Stimulated activated naive B cell treated with anti-CD40 and anti-IgM and Interleukin-4, amounts not matched to agents 10 μg/mL and 1 μg/mL and 100 μg/mL, for 72 hours (primary cell): Measurements from ENCODE around the gene LRRC4.
A peak's percentile ranks its signal among the peaks of the same experiment; 100 is the strongest.

ENCODE experiments used
- ATAC-seq, 2 donors: fragments of 150-1000 bp; cut with Tn5 transposase; replicated peaks; 2 replicates each; pipeline ENCODE4 v1.10.0; 2021; ENCODE audit warnings: moderate library complexity in 1 of 2
- DNase-seq: peaks from one replicate; pipeline ENCODE4 v3.0.0; 2021
- H3K27ac Mint-ChIP-seq: one replicate; pipeline ENCODE4 v1.8.0; 2022; ENCODE audit warnings: mild to moderate bottlenecking, mixed read lengths
- H3K27me3 Mint-ChIP-seq, 2 donors: one replicate each; pipeline ENCODE4 v1.8.0; 2022; ENCODE audit warnings: mixed read lengths in 2 of 2
- H3K36me3 Mint-ChIP-seq, 2 donors: one replicate each; pipeline ENCODE4 v1.8.0; 2022; ENCODE audit warnings: mixed read lengths in 2 of 2, mild to moderate bottlenecking in 1 of 2
- H3K4me1 Mint-ChIP-seq, 2 donors: one replicate each; pipeline ENCODE4 v1.8.0; 2022; ENCODE audit warnings: mixed read lengths in 2 of 2, mild to moderate bottlenecking in 1 of 2
- H3K4me3 Mint-ChIP-seq, 2 donors: one replicate each; pipeline ENCODE4 v1.8.0; 2022; ENCODE audit warnings: mild to moderate bottlenecking in 2 of 2, mixed read lengths in 2 of 2, moderate library complexity in 1 of 2
- H3K9me3 Mint-ChIP-seq, 2 donors: one replicate each; pipeline ENCODE4 v1.8.0; 2022; ENCODE audit warnings: mixed read lengths in 2 of 2, mild to moderate bottlenecking in 1 of 2

LRRC4 gene

DNA sequence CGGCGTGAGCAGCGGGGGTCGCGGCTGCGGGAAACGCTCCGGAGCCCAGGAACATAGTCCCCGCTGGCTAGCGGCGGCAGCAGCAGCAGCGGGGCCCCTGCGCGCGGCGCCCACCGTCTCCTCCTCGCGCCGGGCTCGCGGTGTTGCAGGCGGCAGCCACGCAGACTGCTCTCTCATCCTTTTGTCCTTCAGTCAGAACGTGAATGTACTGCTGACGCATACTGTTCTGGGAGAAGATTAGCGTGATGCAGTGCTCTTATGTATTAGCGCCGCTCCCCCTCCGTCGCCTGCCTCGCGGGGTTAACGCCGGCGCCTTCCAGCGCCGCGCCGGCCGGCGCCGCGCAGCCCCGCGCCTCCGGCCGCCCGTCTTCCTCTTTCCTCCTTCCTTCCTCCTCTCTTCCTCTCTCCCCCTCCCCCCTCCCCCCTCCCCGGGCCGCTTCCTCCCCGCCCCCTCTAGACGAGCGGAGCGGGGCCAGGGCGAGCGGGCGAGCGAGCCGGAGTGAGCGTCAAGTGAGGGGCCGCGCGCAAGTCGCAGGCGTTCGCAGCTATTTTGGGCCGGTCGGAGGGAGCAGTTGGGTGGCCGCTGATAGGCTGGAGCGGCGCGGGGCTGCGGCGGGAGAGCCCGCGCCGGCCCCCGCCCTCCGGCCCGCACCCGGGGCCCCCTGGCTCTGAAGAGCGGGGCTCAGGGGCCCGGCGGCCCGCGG is 816 bp upstream of the LRRC4 start:
- H3K27me3 Mint-ChIP-seq, result peaks cover 0 to 8% of the 10 kb centered on the region in 2 donors
- ATAC-seq, result peak; percentile 88 to 89

DNA sequence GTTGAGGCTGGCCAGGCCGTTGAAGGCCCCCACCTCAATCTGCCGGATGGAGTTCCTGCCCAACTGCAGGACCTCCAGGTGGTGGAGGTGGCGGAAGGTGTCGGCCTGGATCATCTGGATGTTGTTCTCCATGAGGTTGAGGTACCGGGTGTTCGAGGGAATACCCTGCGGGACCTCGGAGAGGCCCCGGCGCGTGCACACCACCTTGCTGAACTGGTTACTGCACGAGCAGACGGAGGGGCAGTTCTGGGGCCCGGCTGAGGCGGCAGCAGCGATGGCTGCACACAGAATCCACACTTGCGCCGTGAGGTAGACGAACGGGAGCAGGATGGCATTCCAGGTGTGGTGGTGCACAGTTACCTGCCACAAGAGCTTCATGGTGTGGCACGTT is 979 bp downstream of the LRRC4 start:
- H3K27ac Mint-ChIP-seq, result peak overlapping the region; percentile 42

More for the DNA sequence above, 816 bp upstream of the LRRC4 start:
- Mint-ChIP-seq H3K4me1 (peaks cover 19 to 51% of the 10 kb centered on the region in 2 donors), H3K4me3 (peak overlapping the region; percentile 87 to 90), H3K36me3 (peaks cover 39 to 41% of the 10 kb centered on the region in 2 donors), H3K9me3 (no peaks in the 10 kb centered on the region), H3K27ac (peak overlapping the region; percentile 89)
- peak; percentile 41 for DNase-seq

DNA sequence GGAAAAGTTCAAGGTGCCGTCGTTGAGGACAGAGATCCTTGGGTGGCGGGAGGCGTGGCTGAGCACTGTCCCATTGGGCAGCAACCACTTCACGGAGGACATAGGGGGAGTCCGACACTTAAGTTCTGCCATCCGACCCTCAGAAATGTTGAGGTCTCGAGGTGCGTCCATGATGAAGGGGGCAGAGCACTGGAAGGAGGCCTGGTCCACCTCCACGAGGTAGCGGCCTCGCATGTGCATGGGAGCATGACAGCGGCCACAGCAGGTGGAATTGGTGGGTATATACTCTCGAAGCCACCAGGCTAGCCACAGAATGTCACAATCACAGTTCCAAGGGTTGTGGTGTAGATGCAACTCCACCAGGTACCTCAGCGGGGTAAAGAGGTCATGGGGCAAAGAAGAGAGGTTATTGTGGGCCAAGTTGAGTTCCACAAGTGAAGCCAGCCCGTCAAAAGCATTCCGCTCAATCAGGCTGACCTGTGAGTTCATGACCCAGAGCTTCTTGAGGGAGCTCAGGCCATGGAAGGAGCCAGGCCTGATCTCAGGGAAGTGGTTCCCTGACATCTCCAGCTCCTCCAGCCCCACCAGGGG is 1.7 kb downstream of the LRRC4 start:
- DNase-seq (no peak), ATAC-seq (no peak)
- H3K27me3 Mint-ChIP-seq, result peaks cover 0 to 8% of the 10 kb centered on the region in 2 donors
- H3K36me3 Mint-ChIP-seq, result peaks cover 40 to 54% of the 10 kb centered on the region in 2 donors
- H3K9me3 Mint-ChIP-seq, result no peaks in the 10 kb centered on the region
- H3K4me1 Mint-ChIP-seq, result peaks cover 16 to 50% of the 10 kb centered on the region in 2 donors
- H3K27ac Mint-ChIP-seq, result no peak overlapping the region
- peak overlapping the region in 1 of 2 donors; percentile 71 for H3K4me3 Mint-ChIP-seq

More for the DNA sequence above, 979 bp downstream of the LRRC4 start:
- ATAC-seq (no peak), DNase-seq (no peak)
- Mint-ChIP-seq H3K36me3 (peaks cover 40 to 53% of the 10 kb centered on the region in 2 donors), H3K4me3 (peak overlapping the region; percentile 60 to 71), H3K4me1 (peaks cover 17 to 50% of the 10 kb centered on the region in 2 donors), H3K27me3 (peaks cover 0 to 8% of the 10 kb centered on the region in 2 donors), H3K9me3 (no peaks in the 10 kb centered on the region)

DNA sequence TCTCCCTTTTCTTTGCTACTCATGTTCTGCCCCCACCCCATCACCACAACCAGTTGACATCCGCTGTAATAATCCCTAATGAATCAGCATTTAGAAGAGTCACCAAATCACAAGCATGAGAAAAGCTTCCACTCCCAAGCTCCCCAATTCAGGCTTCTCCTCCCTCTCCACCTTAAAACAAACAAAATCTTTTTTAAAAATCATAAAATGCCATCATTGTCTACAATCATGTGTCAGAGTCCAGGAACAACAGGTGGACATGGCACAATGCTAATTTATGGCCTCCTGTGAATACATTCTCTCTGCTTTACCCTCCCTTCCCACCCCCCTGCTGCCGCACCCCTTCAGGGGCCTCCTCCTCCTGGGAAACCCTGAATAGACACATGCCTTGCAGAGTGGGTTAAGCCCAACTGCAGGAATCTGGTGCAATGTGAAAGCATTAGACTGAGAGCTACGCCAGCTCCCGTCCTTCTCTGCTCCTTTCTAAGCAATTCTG is 3.7 kb downstream of the LRRC4 start:
- Mint-ChIP-seq H3K36me3 (peaks cover 36 to 58% of the 10 kb centered on the region in 2 donors), H3K27ac (no peak overlapping the region), H3K27me3 (peaks cover 0 to 8% of the 10 kb centered on the region in 2 donors), H3K4me3 (no peak overlapping the region), H3K9me3 (no peaks in the 10 kb centered on the region), H3K4me1 (peaks cover 14 to 41% of the 10 kb centered on the region in 2 donors)
- ATAC-seq (no peak), DNase-seq (no peak)

DNA sequence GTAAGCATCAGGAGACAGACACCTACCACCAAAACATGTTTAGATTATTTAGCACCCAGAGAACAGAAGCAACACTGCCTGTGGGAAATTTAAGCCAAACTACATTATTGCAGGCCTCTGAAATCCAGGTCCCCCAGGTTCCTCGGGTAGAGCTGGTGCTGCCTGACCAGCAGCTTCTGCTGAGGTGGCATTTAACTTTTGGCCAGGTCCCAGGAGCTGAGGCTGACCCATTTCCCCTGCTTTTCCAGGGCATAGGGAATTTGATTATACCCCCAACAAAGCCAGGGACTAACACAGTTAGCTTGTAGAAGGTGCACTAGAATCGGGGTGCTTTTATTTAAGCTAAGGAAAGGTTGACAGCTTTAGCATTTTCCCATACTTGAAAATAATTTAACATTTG is 4.7 kb downstream of the LRRC4 start:
- ATAC-seq (no peak), DNase-seq (no peak)
- Mint-ChIP-seq H3K27me3 (peaks cover 0 to 8% of the 10 kb centered on the region in 2 donors), H3K4me1 (peaks cover 12 to 36% of the 10 kb centered on the region in 2 donors), H3K9me3 (no peaks in the 10 kb centered on the region), H3K36me3 (peaks cover 40 to 60% of the 10 kb centered on the region in 2 donors), H3K4me3 (no peak overlapping the region), H3K27ac (no peak overlapping the region)

DNA sequence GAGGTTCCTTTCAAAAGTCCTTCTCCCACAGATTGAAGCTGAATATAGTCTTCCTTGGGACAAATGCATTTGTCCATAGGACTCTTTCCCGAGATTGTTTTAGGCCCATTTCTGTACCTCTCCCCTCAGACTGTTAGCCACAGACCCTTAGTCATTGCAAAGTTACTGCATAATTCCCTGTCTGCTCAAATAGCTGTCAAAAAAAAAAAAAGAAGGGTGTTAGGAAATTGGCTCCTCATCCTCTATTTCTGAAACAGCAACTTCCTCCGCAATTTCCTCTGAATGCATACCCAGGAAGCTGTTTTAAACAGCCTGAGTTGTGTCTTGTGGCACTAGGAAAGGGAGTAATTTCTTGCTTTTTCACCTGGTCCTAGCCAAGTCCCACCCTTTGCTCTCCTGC is 5.4 kb downstream of the LRRC4 start:
- ATAC-seq, result no peak
- Mint-ChIP-seq H3K4me1 (peaks cover 14 to 41% of the 10 kb centered on the region in 2 donors), H3K27me3 (peaks cover 0 to 8% of the 10 kb centered on the region in 2 donors), H3K4me3 (no peak overlapping the region), H3K36me3 (peaks cover 47 to 67% of the 10 kb centered on the region in 2 donors), H3K27ac (no peak overlapping the region), H3K9me3 (no peaks in the 10 kb centered on the region)
- no peak for DNase-seq

DNA sequence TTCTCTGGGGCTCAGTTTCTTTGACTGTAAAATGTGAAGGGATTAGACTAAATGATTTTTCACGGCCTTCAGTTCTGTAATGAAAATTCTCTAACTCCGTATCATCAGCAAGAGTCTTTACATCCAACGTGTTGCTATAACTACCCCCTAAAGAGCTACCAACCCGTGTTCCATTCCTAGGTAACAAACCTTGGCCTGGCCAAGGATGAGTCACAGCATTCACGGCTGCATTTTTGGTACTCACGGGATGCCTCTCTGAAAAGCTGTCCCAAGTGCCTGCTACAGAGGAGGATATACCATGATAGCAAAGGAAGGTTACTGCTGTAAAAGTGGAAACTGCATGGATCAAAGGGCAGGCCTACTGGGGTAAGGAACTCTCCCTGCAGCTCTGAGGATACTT is 5.9 kb downstream of the LRRC4 start:
- H3K27ac Mint-ChIP-seq, result no peak overlapping the region
- no peak overlapping the region for H3K4me3 Mint-ChIP-seq
- H3K9me3 Mint-ChIP-seq, result no peaks in the 10 kb centered on the region
- DNase-seq (no peak), ATAC-seq (no peak)
- H3K4me1 Mint-ChIP-seq, result peaks cover 14 to 38% of the 10 kb centered on the region in 2 donors
- peaks cover 0 to 8% of the 10 kb centered on the region in 2 donors for H3K27me3 Mint-ChIP-seq
- peaks cover 50 to 72% of the 10 kb centered on the region in 2 donors for H3K36me3 Mint-ChIP-seq

DNA sequence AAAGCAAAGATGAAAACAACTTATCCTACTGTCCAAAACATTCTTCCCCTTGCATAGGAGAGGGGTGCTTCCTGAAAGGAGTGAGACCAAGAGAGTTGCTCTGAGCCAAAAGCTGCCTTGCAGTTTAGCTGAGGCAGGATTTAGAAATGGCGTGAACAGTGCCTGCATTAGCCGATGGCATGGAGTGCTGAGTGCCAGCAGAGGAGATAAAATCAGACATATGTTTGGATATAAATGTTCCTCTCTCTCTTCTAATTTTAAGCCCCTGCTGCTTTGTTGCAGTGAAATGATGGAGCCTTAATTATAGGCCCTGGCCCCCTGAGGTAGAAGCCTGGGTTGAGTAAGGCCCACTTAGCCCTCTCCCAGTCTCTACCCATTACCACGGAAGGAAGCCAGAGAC is 7.1 kb downstream of the LRRC4 start:
- H3K9me3 Mint-ChIP-seq, result no peaks in the 10 kb centered on the region
- peaks cover 51 to 72% of the 10 kb centered on the region in 2 donors for H3K36me3 Mint-ChIP-seq
- no peak overlapping the region for H3K27ac Mint-ChIP-seq
- no peak overlapping the region for H3K4me3 Mint-ChIP-seq
- H3K4me1 Mint-ChIP-seq, result peaks cover 9 to 26% of the 10 kb centered on the region in 2 donors
- peaks cover 0 to 3% of the 10 kb centered on the region in 2 donors for H3K27me3 Mint-ChIP-seq
- no peak for DNase-seq
- ATAC-seq, result no peak

DNA sequence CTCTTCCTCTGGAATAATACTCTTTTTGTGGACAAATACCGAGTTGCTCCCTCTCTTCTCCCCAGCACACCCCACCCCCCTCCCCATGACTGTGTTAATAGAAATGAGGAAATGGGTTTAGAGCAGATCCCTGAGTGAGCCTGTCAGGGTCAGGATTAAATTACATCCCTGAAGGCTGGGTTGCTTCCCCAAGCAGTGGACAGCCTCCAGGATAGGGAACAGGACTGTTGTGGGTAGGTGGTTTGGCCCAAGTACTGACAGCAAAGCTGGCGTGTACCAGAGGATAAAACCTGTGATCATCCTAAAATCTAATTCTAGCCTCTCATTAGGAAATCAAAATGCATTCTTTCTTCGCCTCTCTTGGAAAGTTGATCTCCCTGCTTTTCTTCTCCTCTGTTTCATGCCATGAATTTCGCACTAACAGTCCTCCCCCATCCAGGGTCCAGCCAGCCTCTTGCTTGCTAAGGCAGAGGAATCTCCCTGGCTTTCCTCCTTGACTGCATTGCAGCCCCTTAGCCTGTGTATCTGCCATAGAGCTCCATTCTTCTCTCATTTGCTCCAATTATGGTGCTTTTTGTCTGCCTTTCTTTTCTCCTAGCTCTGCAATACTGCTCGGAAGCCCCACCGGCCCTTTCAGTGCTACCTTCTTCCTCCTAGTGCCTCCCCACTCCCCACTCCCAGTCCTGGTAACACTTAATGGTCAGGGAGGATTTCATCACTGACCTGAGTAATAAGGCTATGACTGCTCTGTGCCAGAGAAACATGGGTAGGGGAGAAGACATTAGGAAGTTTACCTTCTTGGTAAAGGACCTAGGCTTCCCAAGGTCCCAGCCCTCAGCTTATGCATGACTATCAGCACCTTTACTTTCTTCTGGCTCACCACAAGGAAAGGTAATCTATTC is 8.4 kb downstream of the LRRC4 start:
- peaks cover 7 to 19% of the 10 kb centered on the region in 2 donors for H3K4me1 Mint-ChIP-seq
- H3K4me3 Mint-ChIP-seq, result no peak overlapping the region
- no peak overlapping the region for H3K27ac Mint-ChIP-seq
- peaks cover 48 to 74% of the 10 kb centered on the region in 2 donors for H3K36me3 Mint-ChIP-seq
- ATAC-seq (no peak), DNase-seq (no peak)
- H3K9me3 Mint-ChIP-seq, result no peaks in the 10 kb centered on the region
- H3K27me3 Mint-ChIP-seq, result no peaks in the 10 kb centered on the region

DNA sequence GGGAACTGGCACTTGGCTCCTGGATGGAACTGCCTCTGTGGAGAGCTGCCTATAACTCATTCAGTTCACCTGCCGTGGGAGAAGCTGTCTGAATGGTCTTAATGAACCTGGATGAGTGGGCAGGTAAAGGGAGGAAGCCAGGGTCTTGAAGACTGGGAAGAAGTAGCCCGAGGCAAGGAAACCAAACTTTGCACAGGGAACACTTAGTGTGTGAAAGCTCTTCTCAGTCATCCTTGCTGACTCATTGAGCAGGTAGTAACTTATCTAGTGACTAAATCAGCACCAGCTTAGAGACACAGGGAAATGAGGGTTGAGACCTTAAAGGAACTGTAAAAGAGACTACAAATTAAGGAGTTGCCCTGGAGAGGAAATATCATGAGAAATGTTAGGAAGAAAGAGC is 9.9 kb downstream of the LRRC4 start:
- Mint-ChIP-seq H3K27ac (no peak overlapping the region), H3K4me3 (no peak overlapping the region), H3K36me3 (peaks cover 49 to 76% of the 10 kb centered on the region in 2 donors), H3K27me3 (no peaks in the 10 kb centered on the region), H3K4me1 (peaks cover 6 to 12% of the 10 kb centered on the region in 2 donors), H3K9me3 (no peaks in the 10 kb centered on the region)
- DNase-seq, result no peak
- ATAC-seq, result no peak

DNA sequence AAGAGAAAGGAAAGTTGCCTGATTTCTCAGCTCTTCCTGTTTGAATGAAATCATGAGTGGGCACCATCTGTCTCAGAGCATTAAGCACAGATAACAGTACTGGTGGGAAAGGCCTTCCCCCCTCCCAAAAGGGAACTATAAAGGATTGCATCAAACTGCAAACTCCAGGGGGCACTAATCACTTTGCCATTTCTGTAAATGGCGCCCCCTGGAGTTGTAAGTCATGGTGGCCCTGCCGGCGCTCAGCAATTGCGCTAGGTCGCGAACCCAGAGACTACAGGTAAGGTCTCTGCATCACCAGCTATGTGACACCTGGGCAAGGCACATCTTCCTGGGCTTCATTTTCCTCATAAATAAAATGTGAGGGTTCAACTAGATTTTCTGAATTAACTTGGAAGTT is 11.1 kb downstream of the LRRC4 start:
- Mint-ChIP-seq H3K4me1 (peaks cover 4 to 6% of the 10 kb centered on the region in 2 donors), H3K36me3 (peaks cover 46 to 66% of the 10 kb centered on the region in 2 donors), H3K9me3 (no peaks in the 10 kb centered on the region), H3K27me3 (no peaks in the 10 kb centered on the region), H3K27ac (no peak overlapping the region), H3K4me3 (no peak overlapping the region)
- ATAC-seq (no peak), DNase-seq (no peak)

DNA sequence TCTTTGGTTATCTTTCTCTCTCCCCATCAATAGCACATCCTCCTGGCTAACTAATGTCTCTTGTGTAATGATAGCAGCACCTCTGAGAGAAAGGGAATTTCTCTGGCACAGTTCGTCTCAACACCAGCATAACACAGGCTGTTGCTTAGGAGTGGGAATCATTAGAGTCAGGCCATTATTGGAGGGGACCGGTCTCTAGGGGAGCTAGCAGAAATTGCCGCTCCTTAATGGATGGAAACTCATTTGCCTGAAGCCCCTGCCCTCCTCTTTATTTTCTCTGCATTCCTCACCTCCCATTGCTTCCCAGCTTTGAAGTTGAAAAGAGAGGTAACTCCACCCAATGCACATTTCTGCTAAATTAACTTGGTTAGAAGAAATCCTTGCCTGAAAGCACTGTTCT is 11.9 kb downstream of the LRRC4 start:
- Mint-ChIP-seq H3K9me3 (no peaks in the 10 kb centered on the region), H3K27me3 (no peaks in the 10 kb centered on the region), H3K4me3 (no peak overlapping the region), H3K4me1 (peaks cover 4 to 6% of the 10 kb centered on the region in 2 donors), H3K27ac (no peak overlapping the region), H3K36me3 (peaks cover 53 to 65% of the 10 kb centered on the region in 2 donors)
- no peak for DNase-seq
- no peak for ATAC-seq

DNA sequence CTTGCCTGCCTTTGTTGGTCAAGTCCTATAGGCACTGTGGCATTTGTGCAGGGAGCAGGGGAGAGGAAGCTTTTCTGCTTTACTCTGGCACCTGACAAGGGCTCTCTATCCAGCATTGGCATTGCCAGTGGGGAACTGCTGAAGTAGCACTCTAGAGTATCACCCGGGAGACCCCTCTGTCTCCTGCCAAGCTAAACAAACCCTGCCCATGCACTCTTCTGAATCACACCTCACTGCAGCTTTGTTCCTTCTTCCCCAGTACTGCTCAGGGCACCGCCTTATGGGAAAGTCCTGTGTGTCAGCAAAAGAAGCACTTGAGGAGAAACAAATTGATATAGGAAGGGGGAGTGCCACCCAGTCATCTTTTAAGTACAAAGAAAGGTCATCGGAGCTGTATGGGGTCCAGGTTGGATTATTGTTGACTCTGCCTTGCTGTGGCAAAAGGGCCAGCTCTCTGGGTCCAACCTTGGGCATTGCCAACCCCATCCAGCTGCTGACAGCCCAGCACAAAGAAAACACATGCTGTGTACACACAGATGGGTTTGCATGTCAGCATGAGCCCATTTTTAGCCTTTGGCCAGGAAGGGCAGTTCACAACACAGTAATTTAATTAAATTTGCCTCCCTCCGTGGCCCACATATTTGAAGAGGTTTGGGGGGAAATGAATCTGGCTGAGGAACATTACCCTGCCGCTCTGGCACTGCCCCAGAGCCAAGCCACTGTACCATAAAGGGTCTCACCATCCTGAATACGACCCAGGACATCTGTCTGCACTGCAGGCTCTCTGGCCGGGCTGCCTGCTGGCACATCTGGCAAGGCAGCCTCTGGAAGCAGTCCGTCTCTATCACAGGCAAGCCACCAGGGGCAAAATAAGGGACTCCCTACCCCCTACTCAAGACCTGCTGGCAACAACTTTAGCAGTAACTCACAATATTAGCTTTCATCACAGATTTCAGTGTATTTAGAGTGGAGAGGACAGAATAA is 13.1 kb downstream of the LRRC4 start:
- H3K36me3 Mint-ChIP-seq, result peaks cover 60 to 66% of the 10 kb centered on the region in 2 donors

More for the DNA sequence above, 13.1 kb downstream of the LRRC4 start:
- Mint-ChIP-seq H3K4me3 (no peak overlapping the region), H3K27ac (no peak overlapping the region), H3K9me3 (no peaks in the 10 kb centered on the region), H3K27me3 (no peaks in the 10 kb centered on the region), H3K4me1 (peaks cover 4 to 6% of the 10 kb centered on the region in 2 donors)
- no peak for DNase-seq
- no peak for ATAC-seq
